CD14-positive monocyte (primary cell): Measurements from ENCODE around the gene TUBA3C. TPM values are rescaled to one million over a fixed set of nuclear protein-coding genes. Genes with fewer than 3 reads are reported as not detected.

Source experiments
- DNase-seq, 3 donors: peaks; one replicate each; pipeline ENCODE4 v3.0.0-alpha.2; 2011 to 2022
- H2AFZ ChIP-seq: 2 replicates; pipeline ENCODE4 v1.6.0; 2012; ENCODE audit warnings: mild to moderate bottlenecking, low read depth, low read length, inconsistent platforms; ENCODE audit not compliant: insufficient read depth, poor library complexity, severe bottlenecking
- H3K27ac ChIP-seq, 2 donors: 1 replicate in 1 of 2; 2 replicates in 1 of 2; pipeline ENCODE4 v1.5.1; 2012 to 2013; ENCODE audit warnings: low read length in 2 of 2, control low read depth in 1 of 2, inconsistent platforms in 1 of 2, low read depth in 1 of 2, mild to moderate bottlenecking in 1 of 2
- H3K27me3 ChIP-seq, 2 donors: one replicate each; pipeline versions ENCODE4 v1.6.0 to v1.6.1; 2011 to 2013; ENCODE audit warnings: low read length in 2 of 2; ENCODE audit not compliant: control insufficient read depth in 2 of 2, insufficient read depth in 2 of 2
- H3K36me3 ChIP-seq, 2 donors: replicated peaks in 1 of 2; 1 replicate in 1 of 2; 2 replicates in 1 of 2; pipeline versions ENCODE4 v1.5.1 to v1.6.1; 2012 to 2013; ENCODE audit warnings: low read length in 2 of 2, control low read depth in 1 of 2, inconsistent platforms in 1 of 2, mild to moderate bottlenecking in 1 of 2; ENCODE audit not compliant: insufficient read depth in 2 of 2, control insufficient read depth in 1 of 2
- H3K4me1 ChIP-seq, 2 donors: 1 replicate in 1 of 2; 2 replicates in 1 of 2; pipeline versions ENCODE4 v1.5.1 to v1.6.1; 2012 to 2013; ENCODE audit warnings: low read length in 2 of 2, control low read depth in 1 of 2, inconsistent platforms in 1 of 2, mild to moderate bottlenecking in 1 of 2, moderate library complexity in 1 of 2; ENCODE audit not compliant: insufficient read depth in 2 of 2, control insufficient read depth in 1 of 2
- H3K4me2 ChIP-seq: replicated peaks from 2 replicates; pipeline ENCODE3; 2012; ENCODE audit warnings: low read length, moderate library complexity, mild to moderate bottlenecking; ENCODE audit not compliant: poor library complexity, severe bottlenecking; ENCODE audit errors: extremely low read depth
- H3K4me3 ChIP-seq, 3 experiments: fragments of 200-600 bp in 1 of 3; sonication (generic) in 1 of 3; replicated peaks in 1 of 3; 1 replicate in 2 of 3; 2 replicates in 1 of 3; pipeline ENCODE4 v1.5.1; 2011 to 2013; ENCODE audit warnings: low read length in 3 of 3, mild to moderate bottlenecking in 3 of 3, control low read depth in 2 of 3, low read depth in 2 of 3, inconsistent platforms in 1 of 3, moderate library complexity in 1 of 3
- H3K79me2 ChIP-seq: 2 replicates; pipeline ENCODE4 v1.6.0; 2012; ENCODE audit warnings: mild to moderate bottlenecking, control low read depth, inconsistent platforms, low read length, moderate library complexity; ENCODE audit not compliant: insufficient read depth
- H3K9ac ChIP-seq: 2 replicates; pipeline ENCODE4 v1.6.0; 2017; ENCODE audit warnings: low read length, mild to moderate bottlenecking; ENCODE audit not compliant: insufficient read depth, poor library complexity, severe bottlenecking
- H3K9me3 ChIP-seq, 2 donors: replicated peaks in 1 of 2; 1 replicate in 1 of 2; 2 replicates in 1 of 2; pipeline versions ENCODE4 v1.5.1 to v1.6.1; 2012 to 2013; ENCODE audit warnings: low read length in 2 of 2, control low read depth in 1 of 2; ENCODE audit not compliant: control insufficient read depth in 1 of 2, insufficient read depth in 1 of 2
- H4K20me1 ChIP-seq: 2 replicates; pipeline ENCODE4 v1.6.0; 2012; ENCODE audit warnings: mild to moderate bottlenecking, low read length, control low read depth, moderate library complexity; ENCODE audit not compliant: insufficient read depth
- H3K27ac Mint-ChIP-seq, 7 donors: one replicate each; pipeline ENCODE4 v1.8.0; 2020; ENCODE audit warnings: mild to moderate bottlenecking in 7 of 7, mixed read lengths in 7 of 7, moderate library complexity in 6 of 7, inconsistent platforms in 2 of 7
- H3K27me3 Mint-ChIP-seq, 3 donors: one replicate each; pipeline ENCODE4 v1.8.0; 2021 to 2022; ENCODE audit warnings: low read depth in 3 of 3, mild to moderate bottlenecking in 3 of 3, mixed read lengths in 3 of 3, moderate library complexity in 3 of 3, inconsistent platforms in 1 of 3
- H3K36me3 Mint-ChIP-seq, 2 donors: one replicate each; pipeline ENCODE4 v1.8.0; 2020; ENCODE audit warnings: mixed read lengths in 2 of 2, inconsistent platforms in 1 of 2, mild to moderate bottlenecking in 1 of 2
- H3K4me1 Mint-ChIP-seq: one replicate; pipeline ENCODE4 v1.8.0; 2020; ENCODE audit warnings: mild to moderate bottlenecking, mixed read lengths
- H3K4me3 Mint-ChIP-seq, 2 donors: one replicate each; pipeline ENCODE4 v1.8.0; 2020; ENCODE audit warnings: mild to moderate bottlenecking in 2 of 2, mixed read lengths in 2 of 2, moderate library complexity in 1 of 2
- H3K9me3 Mint-ChIP-seq, 7 donors: one replicate each; pipeline ENCODE4 v1.8.0; 2020 to 2022; ENCODE audit warnings: mixed read lengths in 7 of 7, mild to moderate bottlenecking in 6 of 7, moderate library complexity in 6 of 7, inconsistent platforms in 2 of 7
- WGBS: methylation state at CpG from one replicate; pipeline ENCODE4 v1.1.5; 2013; ENCODE audit warnings: missing lambda C conversion rate; ENCODE audit not compliant: insufficient coverage; 5-methylcytosine and 5-hydroxymethylcytosine counted together
- intact Hi-C, 2 donors: fragments of 100-400 bp; cut with micrococcal nuclease; formaldehyde crosslinking; loops; one replicate each; pipeline versions ENCODE4 v1.15.0 to v1.15.1; 2023
- polyA plus RNA-seq, 3 donors: library from polyadenylated mRNA; depleted of rRNA in 1 of 3; unstranded in 2 of 3; stranded (reverse) in 1 of 3; fragments of 300-500 nt in 2 of 3; fragments of >200 nt in 1 of 3; fragmentation: Illumina TruSeq in 2 of 3; gene quantifications; 1 replicate in 2 of 3; 2 replicates in 1 of 3; pipeline ENCODE4 v1.2.3, GENCODE V29; 2012 to 2021
- TF ChIP-seq, protein P1 (sequence below): fragments of 200-600 bp; IDR thresholded peaks from one replicate; pipeline ENCODE4 v1.8.0; 2022; ENCODE audit warnings: antibody characterized with exemption, mild to moderate bottlenecking

TUBA3C gene
- polyA plus RNA-seq, 3 donors: not detected

DNA sequence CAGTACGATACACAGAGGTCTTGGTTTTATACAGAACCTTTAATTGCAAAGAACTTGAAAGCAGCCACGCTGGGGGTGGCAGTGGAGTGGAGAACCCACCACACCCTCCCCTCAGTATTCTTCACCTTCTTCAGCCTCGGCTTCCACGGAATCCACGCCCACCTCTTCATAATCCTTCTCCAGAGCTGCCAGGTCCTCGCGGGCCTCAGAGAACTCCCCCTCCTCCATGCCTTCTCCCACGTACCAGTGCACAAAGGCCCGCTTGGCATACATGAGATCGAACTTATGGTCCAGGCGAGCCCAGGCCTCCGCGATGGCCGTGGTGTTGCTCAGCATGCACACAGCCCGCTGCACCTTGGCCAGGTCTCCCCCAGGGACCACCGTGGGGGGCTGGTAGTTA, 7.9 kb downstream of the TUBA3C start:
- Mint-ChIP-seq H3K27ac (no peak overlapping the region), H3K27me3 (peaks cover 0 to 2% (median 0%) of the 10 kb centered on the region in 3 donors), H3K9me3 (peaks cover 17 to 50% (median 36%) of the 10 kb centered on the region in 7 donors), H3K36me3 (no peaks in the 10 kb centered on the region), H3K4me1 (no peaks in the 10 kb centered on the region), H3K4me3 (no peak overlapping the region)
- peaks cover 46 to 54% of the 10 kb centered on the region in 2 donors for H3K9me3 ChIP-seq
- H3K4me2 ChIP-seq: no peak overlapping the region
- no peaks in the 10 kb centered on the region for H3K36me3 ChIP-seq
- H3K4me1 ChIP-seq: no peaks in the 10 kb centered on the region
- no peaks in the 10 kb centered on the region for H3K27me3 ChIP-seq
- H3K4me3 ChIP-seq: no peak overlapping the region
- TF ChIP-seq, protein P1, sequence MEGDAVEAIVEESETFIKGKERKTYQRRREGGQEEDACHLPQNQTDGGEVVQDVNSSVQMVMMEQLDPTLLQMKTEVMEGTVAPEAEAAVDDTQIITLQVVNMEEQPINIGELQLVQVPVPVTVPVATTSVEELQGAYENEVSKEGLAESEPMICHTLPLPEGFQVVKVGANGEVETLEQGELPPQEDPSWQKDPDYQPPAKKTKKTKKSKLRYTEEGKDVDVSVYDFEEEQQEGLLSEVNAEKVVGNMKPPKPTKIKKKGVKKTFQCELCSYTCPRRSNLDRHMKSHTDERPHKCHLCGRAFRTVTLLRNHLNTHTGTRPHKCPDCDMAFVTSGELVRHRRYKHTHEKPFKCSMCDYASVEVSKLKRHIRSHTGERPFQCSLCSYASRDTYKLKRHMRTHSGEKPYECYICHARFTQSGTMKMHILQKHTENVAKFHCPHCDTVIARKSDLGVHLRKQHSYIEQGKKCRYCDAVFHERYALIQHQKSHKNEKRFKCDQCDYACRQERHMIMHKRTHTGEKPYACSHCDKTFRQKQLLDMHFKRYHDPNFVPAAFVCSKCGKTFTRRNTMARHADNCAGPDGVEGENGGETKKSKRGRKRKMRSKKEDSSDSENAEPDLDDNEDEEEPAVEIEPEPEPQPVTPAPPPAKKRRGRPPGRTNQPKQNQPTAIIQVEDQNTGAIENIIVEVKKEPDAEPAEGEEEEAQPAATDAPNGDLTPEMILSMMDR: no peak
- 89% methylated on average over 11 of the region's 16 CpGs for WGBS
- no peak for DNase-seq
- no peak overlapping the region for H3K9ac ChIP-seq
- no peaks in the 10 kb centered on the region for H3K79me2 ChIP-seq
- no peak overlapping the region for H3K27ac ChIP-seq
- no peaks in the 10 kb centered on the region for H4K20me1 ChIP-seq
- no peak overlapping the region for H2AFZ ChIP-seq
- intact Hi-C loops: no loop called here

DNA sequence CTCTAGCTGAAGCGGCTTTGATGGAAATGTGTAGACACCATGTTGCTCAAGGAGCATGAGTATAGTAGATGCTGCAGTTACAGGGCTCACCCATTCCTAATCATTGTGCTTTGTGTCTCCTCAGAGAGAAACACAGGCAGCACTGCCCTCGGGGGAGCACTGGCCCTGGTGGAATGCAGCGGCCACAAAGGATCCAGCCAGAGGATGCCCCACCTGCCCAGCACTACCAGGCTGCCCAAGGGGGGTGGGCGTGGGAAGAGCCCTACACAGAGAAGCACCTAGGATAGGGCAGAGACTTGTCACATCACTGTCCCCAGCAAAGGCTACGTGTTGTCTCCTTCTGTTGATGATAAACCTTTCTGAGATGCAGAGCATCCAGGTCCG, 9.0 kb downstream of the TUBA3C start:
- no peaks in the 10 kb centered on the region for H3K36me3 ChIP-seq
- no peak overlapping the region for H3K9ac ChIP-seq
- H3K4me2 ChIP-seq: no peak overlapping the region
- no peaks in the 10 kb centered on the region for H4K20me1 ChIP-seq
- H3K27ac ChIP-seq: no peak overlapping the region
- peaks cover 40 to 50% of the 10 kb centered on the region in 2 donors for H3K9me3 ChIP-seq
- H3K9me3 Mint-ChIP-seq: peaks cover 15 to 49% (median 30%) of the 10 kb centered on the region in 7 donors
- no peaks in the 10 kb centered on the region for H3K4me1 Mint-ChIP-seq
- DNase-seq: no peak
- TF ChIP-seq, protein P1: no peak
- no peaks in the 10 kb centered on the region for H3K4me1 ChIP-seq
- intact Hi-C loops: no loop called here
- H3K36me3 Mint-ChIP-seq: no peaks in the 10 kb centered on the region
- no peaks in the 10 kb centered on the region for H3K79me2 ChIP-seq
- peaks cover 0 to 2% (median 0%) of the 10 kb centered on the region in 3 donors for H3K27me3 Mint-ChIP-seq
- no peaks in the 10 kb centered on the region for H3K27me3 ChIP-seq
- no peak overlapping the region for H3K4me3 Mint-ChIP-seq
- no peak overlapping the region for H3K4me3 ChIP-seq
- WGBS: 71% methylated on average over 4 of the region's 6 CpGs
- no peak overlapping the region for H3K27ac Mint-ChIP-seq
- H2AFZ ChIP-seq: no peak overlapping the region
